HG03469 (cell line): ENCODE results near the gene SSNA1.

Experiments used
- ATAC-seq: cut with Tn5 transposase; IDR thresholded peaks from one replicate; pipeline ENCODE4 v1.9.1; 2021; ENCODE audit warnings: mild to moderate bottlenecking, moderate library complexity, moderate number of reproducible peaks; ENCODE audit not compliant: unreplicated experiment

Gene SSNA1

DNA sequence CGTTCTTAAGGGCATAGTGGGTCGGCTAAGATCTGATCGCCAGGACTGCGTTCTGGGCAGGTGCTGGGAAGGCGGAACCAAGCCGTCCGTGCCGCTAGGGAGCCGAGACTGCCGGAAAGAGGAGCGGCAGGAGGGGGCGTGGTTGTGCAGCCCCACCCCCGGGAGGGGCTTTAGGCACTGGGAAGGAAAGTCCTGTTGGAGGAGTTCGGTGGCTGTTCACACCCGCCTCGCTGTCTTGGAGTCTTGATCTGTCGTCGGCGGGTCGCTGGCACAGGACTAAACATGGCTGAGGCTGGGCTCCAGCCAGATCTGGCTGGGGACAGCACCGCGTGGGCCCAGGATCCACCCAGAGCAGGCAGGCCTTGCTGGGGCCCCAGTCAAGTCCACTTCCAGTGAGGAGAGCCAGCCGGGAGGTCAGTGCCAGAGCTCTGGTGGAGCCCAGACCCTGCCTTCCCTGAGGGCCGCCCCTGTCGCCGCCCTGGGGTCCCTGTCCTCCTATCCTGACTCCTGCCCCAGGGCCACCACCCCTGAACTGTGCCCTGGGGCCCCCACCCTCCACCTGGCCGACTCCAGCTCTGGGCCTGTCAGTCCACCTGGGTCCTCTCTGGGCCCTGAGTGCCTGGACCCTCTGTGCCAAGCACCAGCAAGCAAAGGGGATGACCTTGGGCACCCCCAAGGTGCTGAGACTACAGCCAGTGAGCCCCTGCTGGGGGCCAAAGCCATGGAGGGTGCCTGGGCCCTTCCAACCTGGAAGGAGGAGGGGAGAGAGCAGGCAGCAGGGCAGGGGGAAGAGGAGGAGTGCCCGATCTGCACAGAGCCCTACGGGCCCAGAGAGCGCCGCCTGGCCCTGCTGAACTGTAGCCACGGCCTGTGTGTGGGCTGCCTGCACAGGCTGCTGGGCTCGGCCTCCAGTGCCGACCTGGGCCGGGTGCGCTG is 29.1 kb downstream of the SSNA1 start:
- no peak for ATAC-seq

DNA sequence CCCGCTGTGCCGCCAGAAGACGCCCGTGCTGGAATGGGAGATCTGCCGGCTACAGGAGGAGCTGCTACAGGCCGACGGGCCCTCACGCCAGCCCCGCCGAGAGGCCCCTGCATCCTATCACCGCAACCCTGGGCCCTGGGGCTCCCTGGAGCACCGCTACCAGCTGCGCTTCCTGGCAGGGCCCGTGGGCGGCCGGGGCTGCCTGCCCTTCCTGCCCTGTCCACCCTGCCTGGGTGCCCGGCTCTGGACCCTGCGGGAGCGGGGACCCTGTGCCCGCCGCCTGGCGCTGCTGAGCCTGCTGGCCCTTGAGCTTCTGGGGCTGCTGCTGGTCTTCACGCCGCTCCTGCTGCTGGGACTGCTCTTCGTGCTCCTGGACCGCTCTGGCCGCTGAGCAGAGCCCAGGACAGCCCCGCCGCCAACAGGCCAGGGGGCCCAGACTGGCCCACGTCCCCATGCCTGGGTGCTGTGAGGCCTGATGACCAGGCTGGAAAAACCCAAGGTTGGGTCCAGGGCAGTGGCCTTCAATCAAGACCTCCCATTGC is 29.8 kb downstream of the SSNA1 start:
- ATAC-seq = no peak

DNA sequence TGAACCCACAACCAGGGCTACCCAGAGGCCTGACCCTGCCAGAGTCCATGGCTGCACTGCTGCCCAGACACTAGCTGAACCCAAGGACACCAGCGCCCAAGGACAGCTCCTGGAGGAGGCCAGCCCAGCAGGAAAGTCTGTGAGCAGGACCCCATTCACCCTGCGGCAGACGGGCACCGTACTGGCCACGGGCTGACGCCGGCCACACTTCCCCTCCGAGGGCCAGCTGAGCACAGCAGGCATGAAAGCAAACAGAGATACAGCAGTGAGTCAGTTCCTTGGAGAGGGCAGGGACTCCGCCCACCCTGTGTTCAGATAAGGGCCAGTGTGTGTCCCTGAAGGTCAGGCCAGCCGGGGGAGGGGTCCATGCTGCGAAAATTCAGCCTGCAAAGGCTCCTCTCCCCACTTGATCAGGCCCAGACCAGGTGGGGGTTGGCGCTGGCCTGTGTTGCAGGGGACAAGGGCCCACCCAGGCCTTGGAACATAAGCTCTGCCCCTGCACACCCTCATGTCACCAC is 30.3 kb downstream of the SSNA1 start:
- no peak for ATAC-seq

DNA sequence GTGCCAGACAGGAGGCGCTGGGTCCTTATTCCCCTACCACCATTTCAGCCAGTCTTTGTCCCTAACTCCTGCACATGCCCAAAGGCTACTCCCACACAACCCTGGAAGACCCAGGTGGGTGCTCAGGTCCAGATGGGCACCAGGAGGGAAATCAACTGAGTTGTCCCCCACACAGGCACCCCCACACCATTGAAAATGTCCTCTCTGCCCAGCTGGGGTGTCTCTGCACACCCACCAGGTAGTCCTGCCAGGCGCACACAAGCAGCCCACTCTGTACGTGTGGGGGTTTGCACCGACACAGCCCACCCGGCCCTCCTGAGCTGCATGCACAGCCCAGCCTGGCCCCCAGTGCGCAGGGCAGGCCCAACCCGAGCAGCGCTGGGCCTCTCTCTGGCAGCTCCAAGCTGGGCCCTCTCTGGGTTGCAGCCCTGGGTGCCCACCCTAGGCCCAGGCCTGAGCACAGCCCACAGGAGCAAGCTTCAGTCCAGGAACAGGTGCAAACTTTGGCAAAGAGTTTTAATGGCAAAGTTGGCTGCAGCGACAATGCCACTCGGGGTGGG is 31.4 kb downstream of the SSNA1 start:
- ATAC-seq = no peak

DNA sequence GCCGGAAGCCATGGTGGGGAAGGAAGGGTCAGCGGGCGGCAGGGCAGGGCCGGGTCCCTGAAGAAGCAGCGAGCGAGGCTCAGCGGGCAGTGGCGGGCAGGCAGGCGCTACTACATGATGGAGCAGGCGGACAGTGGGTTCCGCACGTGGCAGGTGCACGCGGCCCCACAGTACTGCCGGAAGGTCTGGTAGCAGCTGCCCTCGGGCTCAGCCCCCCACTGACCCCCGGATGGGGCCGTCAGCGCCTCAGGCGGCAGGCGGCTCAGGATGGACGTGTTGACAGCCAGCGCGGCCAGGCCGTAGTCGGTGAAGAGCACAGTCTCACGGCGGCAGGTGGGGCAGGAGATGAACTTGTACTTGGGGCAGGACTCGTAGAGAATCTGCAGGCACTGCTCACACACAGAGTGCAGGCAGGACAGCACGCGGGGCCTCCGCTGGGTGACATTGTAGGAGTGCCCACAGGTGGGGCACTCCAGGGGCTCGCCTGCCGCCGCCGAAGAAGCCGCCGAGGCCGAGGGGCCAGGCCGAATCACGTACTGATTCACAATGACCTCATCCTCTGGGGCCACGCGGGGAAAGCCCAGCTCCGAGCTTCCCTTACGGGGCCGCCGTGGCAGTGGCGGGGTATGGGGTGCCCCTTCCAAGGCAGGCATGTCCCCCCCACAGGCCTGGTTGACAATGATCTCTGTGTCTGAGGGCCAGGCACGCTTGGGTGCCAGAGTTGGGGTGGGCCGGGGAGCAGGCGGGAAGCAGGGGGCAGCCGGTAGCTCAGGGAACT is 32.0 kb downstream of the SSNA1 start:
- ATAC-seq = no peak

DNA sequence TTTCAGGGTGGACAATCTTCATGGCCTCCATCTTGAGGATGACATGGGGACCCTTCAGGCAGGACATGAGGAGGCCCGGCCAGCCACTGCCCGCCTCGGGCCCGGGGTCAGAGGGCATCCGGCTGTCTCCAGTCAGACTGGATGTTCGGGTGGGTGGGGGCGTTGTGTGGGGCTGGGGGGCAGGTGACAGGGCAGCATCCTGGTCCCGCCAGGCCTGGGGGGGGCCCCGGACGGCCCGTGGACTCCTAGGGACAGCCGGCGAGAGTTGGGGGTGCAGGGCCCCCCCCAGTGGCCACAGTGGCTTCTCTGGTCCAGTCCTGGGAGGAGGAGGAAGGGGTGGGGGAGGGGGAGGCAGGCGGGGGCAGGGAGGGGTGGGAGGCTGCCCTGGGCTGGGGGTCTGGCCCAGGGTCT is 32.6 kb downstream of the SSNA1 start:
- ATAC-seq = no peak

DNA sequence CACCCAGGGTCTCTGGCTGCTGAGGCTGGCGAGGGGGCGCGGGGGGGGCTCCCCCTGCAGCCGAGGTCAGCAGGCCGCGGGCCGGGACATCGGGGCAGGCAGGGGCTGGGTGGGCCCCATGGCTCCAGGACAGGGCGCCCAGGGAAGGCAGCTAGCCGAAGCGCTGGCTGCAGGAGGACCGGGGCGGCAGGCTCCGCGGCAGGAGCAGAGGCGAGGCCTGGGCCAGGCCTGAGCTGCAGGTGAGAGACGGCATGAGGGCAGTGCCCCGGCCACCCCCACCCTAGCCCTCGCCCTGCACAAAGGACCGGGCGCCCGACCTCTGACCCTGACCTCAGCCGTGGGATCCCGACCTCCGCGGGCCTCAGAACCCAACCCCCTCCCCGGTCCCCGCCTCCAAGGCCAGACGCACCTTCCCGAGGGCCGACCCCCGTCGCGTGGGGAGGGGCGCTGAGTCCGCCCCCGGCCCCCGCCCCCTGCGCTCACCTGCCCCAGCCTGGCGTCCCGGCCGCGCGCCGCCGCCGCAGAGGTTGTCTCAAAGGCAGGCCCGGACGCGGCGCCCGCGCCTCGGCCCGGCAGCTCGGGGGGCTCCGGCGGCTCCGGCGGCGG is 33.1 kb downstream of the SSNA1 start:
- no peak for ATAC-seq

DNA sequence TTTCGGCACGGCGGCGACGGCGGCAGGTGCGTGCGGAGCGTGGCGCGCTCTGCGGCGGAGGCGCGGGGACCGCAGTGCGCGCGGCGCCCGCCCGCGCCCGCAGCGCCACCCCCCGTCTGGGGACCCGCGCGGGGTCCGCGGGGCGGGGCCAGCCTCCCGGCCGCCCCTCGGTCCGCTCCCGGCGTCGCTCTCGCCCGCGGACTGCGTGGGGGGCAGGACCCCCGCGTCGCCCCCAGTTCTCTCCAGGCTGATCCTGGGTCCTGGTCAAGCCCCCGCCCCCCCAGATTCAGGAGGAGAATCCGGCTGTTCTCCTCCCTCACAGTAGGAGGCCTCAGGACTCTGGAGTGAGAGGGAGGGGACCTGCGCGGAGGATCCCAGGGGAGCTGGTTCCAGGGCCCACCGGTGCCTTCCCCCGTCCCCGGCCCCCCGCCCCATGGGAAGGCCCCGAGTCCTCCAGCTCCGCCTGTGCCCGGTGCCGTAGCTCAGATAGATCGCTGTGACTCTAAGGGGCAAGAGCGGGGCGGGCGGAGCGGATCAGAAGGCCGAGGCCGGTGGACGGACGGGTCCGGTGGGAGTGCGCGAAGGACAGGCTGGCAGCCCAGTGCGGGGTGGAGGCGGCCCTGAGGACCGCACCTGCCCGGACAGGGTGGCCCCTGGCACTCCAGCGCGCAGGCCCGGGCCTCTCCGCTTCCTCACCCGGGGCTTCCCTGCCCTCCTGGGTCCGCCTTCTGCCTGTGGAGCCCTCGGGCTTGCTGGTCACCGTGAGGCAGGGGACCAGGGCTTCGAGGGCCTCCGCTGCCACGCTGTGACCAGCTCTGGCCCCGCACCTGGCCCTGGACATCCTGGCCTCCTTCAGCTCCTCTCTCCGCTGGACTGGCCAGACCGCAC is 34.0 kb downstream of the SSNA1 start, which contains the start of gene RNF208:
TSS of gene RNF208 (minus strand) at position 51 of the 888 bp plus-strand sequence. CDS start 1,028 bp downstream, outside the sequence.
- ATAC-seq = peak; percentile 2

DNA sequence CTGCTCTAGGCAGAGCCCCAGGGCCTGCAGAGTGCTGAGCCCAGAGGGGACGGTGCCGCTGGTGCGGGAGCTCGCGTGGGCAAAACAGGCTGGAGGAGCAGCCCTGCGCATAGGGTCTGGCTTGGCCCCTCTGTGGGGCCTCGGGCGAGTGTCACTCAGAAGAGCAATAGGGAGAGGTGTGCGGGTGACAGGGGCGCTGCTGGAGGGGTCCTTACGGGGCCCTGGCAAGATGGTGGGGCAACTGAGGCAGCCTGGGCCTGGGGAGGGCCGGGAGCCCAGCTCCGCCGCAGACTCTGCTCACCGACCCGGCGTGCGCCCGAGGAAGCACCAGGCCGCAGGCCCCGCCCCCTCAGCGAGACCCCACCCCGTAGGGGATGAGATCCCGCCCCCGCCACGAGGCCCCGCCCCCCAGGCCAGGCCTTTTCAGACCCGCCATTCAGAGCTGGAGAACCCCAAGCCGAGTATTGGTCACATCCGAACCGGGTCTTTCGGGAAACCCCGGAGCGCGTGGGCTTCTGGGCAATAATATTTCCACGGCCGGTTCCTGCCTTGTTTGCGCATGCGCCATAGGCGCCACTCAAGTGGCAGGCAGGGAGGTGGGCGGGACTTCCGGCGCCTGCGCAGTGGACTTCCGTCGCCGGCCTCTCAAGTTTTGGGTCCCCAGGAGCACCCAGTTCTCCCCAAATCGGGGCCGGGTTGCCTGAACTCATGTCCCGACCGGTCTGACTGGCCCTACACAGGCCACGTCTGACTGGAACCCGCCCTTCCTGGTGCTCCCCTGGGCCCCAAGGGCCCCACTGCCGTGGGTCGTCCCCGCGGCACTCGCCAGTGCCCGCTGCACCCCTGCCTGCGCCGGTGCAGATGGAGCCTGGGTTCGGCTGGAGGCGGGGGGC is 34.8 kb downstream of the SSNA1 start:
- peak; percentile 43 for ATAC-seq

DNA sequence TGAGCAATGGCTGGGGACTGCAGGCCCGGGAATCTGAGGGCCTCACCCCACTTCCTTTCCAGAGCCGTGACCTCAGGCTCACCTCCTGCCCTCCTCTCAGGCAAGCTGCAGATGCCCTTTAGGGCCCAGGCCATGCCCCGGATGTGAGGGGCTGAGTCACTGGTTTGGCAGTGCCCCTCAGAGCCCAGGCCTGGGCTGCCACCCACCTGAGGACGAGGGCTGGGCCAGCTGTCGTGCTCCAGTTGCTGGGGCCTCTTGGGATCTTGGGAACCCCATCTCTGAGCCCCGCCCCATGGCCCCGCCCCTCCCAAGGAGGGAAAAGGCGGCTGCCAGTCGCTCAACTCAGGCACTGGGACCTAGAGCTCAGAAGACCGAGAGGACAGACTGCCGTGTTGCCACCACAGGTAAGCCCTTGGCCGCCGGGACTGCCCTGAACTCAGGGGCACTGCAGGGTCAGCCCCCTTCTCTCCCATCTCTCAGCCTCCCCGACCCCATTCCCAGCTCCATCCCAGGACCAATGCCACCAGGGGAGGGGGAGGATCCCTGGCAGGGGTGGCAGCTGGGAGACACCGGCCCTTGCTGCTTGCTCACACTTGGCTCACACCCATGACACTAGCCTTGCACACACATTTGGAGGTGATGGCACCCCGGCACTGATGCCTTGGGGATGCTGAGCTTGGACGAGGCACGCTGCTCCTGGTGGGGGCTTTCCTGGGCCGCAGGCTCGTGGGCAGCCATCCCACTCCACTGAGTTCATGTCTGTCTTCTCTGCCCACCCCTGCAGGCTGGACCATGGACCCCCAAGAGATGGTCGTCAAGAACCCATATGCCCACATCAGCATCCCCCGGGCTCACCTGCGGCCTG is 36.6 kb downstream of the SSNA1 start, which contains the start of gene CYSRT1:
TSS of gene CYSRT1 (plus strand) at position 345 of the 865 bp plus-strand sequence. CDS start at position 793, 448 bp downstream.
- no peak for ATAC-seq

DNA sequence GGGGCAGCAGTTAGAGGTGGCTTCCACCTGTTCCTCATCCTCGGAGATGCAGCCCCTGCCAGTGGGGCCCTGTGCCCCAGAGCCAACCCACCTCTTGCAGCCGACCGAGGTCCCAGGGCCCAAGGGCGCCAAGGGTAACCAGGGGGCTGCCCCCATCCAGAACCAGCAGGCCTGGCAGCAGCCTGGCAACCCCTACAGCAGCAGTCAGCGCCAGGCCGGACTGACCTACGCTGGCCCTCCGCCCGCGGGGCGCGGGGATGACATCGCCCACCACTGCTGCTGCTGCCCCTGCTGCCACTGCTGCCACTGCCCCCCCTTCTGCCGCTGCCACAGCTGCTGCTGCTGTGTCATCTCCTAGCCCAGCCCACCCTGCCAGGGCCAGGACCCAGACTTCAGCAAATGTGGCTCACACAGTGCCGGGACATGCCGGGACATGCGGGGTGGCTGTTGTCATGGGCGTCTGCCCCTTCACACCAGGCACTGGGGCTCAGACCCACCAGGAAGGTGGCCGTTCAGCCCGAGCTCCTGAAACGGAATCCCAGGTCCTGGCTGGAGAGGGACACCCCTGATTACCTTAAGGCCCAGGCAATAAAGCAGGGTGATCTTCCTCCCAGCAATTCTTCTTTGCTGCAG is 37.3 kb downstream of the SSNA1 start:
- no peak for ATAC-seq

DNA sequence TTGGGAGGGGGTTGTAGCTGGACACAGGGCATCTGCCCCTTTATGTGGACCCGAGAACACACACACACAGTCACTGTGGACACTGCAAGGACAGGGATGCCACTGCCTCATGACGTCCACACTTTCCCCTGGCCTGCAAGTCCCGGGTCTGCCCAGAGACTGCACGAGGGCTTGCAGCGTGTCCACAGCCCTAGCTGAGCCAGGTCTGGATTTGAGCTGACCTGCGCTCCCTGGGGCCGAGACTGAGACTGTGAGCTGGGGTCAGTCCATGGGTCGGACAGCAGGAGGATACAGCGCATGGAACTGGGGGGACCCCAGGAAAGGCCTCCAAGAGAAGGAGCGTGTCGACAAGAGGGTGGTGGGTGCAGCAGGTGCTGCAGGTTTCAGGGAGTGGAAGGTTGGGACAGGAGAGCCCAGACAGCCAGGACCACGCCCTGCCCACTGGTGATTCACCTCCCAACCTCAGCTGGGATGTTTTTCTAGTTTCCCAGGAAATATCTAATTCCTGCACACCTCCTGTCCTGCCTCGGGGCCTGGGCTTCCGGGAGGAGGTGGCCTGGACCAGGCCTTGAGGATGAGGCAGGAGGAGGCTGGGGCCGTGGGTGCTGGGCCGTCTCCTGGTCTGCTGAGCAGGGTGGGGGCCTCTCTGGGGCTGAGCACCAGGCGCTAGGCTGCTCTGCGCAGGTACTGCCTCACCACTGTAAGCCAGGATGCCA is 38.0 kb downstream of the SSNA1 start:
- ATAC-seq = no peak

DNA sequence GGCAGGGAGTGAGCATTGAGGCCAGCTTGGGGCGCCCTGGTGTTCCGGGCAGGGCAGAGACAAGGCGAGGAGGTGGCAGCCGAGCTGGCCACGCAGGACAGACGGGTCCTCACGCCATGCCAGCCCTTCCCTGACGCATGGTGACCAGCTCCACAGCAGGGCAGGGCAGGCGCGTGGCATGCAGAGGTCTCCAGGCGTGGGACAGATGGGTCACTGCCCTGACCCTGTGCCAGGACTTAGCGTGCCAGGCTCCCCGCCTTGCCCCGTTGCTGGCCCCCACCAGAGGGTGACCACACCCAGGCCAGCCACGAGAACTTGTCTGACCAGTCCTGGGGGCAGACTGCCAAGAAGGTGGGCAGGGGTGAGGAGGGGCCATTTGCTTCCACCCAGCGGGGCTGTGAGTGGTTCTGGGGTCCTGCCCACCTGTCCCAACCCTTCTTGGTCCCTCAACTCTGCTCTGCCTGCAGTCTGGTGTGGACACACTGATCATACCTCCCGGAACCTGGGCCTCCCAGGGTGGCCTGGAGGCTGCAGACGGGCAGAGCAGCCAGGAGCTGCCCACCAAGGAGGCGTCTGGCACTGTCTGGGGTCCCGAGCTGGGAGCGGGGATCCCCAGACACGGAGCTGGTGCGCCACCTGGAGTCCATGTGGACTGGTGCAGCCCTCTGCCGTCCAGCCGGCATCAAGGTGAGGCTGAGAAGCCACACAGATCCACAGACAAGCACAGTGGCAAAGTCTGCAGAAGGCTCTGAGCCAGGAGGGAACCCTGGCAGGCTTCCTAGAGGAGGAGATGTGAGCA is 38.8 kb downstream of the SSNA1 start, which contains the start of gene RNF224:
TSS of gene RNF224 (plus strand) at position 449 of the 799 bp plus-strand sequence. CDS start 834 bp downstream, outside the sequence.
- ATAC-seq = no peak

DNA sequence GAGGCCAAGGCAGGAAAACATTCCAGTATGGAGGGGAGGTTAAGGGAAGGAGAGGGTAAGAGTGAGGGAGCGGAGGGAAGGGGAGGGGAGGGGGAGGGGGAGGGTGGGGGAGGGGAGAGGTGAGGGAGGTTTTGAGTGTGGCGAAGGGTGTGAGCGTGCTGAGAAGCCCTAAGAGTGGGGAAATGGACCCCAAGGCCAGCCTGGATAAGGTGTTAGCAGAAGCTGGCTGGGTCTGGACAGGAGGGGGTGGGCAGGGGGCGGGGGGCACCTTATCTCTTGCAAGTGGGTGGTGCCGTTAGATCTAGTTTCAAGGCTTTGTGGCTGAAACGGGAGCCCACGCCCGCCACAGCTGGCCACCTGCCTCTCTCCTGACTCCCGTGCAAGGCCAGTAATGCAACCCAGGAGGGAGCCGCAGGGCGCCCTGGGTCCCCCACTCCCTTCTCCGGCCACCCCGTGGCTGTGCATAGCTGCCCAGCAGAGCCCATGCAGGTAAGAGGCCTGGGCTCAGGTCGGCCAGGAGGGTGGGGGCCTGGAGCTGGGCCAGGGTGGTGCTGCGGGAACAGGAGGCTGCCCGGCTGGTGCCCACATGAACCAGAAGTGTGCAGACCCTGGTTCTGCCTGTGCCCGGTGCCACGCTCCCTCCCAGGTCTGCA is 39.5 kb downstream of the SSNA1 start:
- ATAC-seq = no peak

DNA sequence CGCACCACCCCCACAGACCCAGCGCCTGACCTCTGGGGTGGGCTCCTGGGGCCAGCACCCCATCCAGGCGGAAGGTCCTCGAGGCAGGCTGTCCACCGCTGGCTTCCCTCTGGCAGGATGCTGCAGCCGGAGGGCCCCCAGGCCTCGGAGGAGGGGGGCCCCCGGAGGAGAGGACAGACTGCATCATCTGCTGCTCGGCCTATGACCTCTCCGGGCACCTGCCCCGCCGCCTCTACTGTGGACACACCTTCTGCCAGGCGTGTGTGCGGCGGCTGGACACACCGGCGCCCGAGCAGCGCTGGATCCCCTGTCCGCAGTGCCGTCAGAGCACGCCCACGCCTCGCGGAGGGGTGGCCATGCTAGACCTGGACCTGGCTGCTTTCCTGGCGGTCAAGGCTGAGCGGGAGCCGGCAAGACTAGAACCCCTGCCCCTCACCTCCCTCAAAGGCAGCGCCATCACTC is 40.1 kb downstream of the SSNA1 start:
- no peak for ATAC-seq
